Mesenchymal stem cell (in vitro differentiated cells and primary cell): Measurements from ENCODE around the gene RECK.

ENCODE experiments used
- DNase-seq: peaks from one replicate; pipeline ENCODE4 v3.0.0-alpha.2; 2013
- H2AFZ ChIP-seq: one replicate; pipeline ENCODE4 v1.6.1; 2013; ENCODE audit warnings: low read depth, mild to moderate bottlenecking, control low read depth, inconsistent platforms, low read length, moderate library complexity
- H2AK5ac ChIP-seq: 2 replicates; pipeline ENCODE4 v1.6.1; 2013; ENCODE audit warnings: low read length, moderate library complexity, mild to moderate bottlenecking, inconsistent platforms; ENCODE audit not compliant: severe bottlenecking
- H2BK120ac ChIP-seq: one replicate; pipeline ENCODE4 v1.6.1; 2013; ENCODE audit warnings: low read depth, mild to moderate bottlenecking, inconsistent platforms, low read length, moderate library complexity
- H2BK12ac ChIP-seq, 2 experiments: one replicate each; pipeline ENCODE4 v1.6.1; 2013; ENCODE audit warnings: inconsistent platforms in 2 of 2, low read length in 2 of 2, mild to moderate bottlenecking in 2 of 2, moderate library complexity in 2 of 2, control low read depth in 1 of 2
- H2BK15ac ChIP-seq: one replicate; pipeline ENCODE4 v1.6.1; 2013; ENCODE audit warnings: mild to moderate bottlenecking, low read depth, inconsistent platforms; ENCODE audit not compliant: poor library complexity, severe bottlenecking
- H2BK5ac ChIP-seq: 2 replicates; pipeline ENCODE4 v1.6.1; 2013; ENCODE audit warnings: low read depth, mild to moderate bottlenecking, low read length, control low read depth, inconsistent platforms; ENCODE audit not compliant: poor library complexity, severe bottlenecking
- H3K14ac ChIP-seq, 2 experiments: one replicate each; pipeline ENCODE4 v1.6.1; 2013; ENCODE audit warnings: inconsistent platforms in 2 of 2, low read length in 2 of 2, control low read depth in 1 of 2, mild to moderate bottlenecking in 1 of 2, moderate library complexity in 1 of 2
- H3K18ac ChIP-seq, 2 experiments: one replicate each; pipeline ENCODE4 v1.6.1; 2013; ENCODE audit warnings: inconsistent platforms in 2 of 2, low read length in 2 of 2, control low read depth in 1 of 2, low read depth in 1 of 2, mild to moderate bottlenecking in 1 of 2
- H3K23ac ChIP-seq, 2 experiments: one replicate each; pipeline ENCODE4 v1.6.1; 2013; ENCODE audit warnings: inconsistent platforms in 2 of 2, low read length in 2 of 2, mild to moderate bottlenecking in 2 of 2, moderate library complexity in 2 of 2, control low read depth in 1 of 2
- H3K27ac ChIP-seq: 2 replicates; pipeline ENCODE4 v1.5.1; 2013; ENCODE audit warnings: mild to moderate bottlenecking, moderate library complexity, low read length, control low read depth, inconsistent platforms; ENCODE audit not compliant: poor library complexity, severe bottlenecking
- H3K27me3 ChIP-seq, 2 experiments: 2 replicates each; pipeline versions ENCODE4 v1.6.1 to v1.7.0; 2013; ENCODE audit warnings: low read length in 2 of 2, mild to moderate bottlenecking in 2 of 2, moderate library complexity in 2 of 2, control low read depth in 1 of 2, inconsistent platforms in 1 of 2; ENCODE audit not compliant: control insufficient read depth in 1 of 2, insufficient read depth in 1 of 2
- H3K36me3 ChIP-seq, 2 experiments: 2 replicates each; pipeline versions ENCODE4 v1.6.1 to v1.7.0; 2013; ENCODE audit warnings: low read length in 2 of 2, control low read depth in 1 of 2, inconsistent platforms in 1 of 2, low read depth in 1 of 2, mild to moderate bottlenecking in 1 of 2; ENCODE audit not compliant: insufficient read depth in 2 of 2, control insufficient read depth in 1 of 2
- H3K4ac ChIP-seq, 2 experiments: one replicate each; pipeline ENCODE4 v1.6.1; 2013; ENCODE audit warnings: inconsistent platforms in 2 of 2, low read length in 2 of 2, mild to moderate bottlenecking in 2 of 2, moderate library complexity in 2 of 2, control low read depth in 1 of 2, low read depth in 1 of 2
- H3K4me1 ChIP-seq: 2 replicates; pipeline ENCODE4 v1.6.1; 2013; ENCODE audit warnings: low read depth, low read length, control low read depth; ENCODE audit not compliant: control insufficient read depth, insufficient read depth
- H3K4me2 ChIP-seq: 2 replicates; pipeline ENCODE4 v1.6.1; 2013; ENCODE audit warnings: low read length, mild to moderate bottlenecking, inconsistent platforms; ENCODE audit not compliant: poor library complexity, severe bottlenecking
- H3K4me3 ChIP-seq, 2 experiments: 2 replicates each; pipeline versions ENCODE4 v1.5.1 to v1.7.0; 2013; ENCODE audit warnings: low read length in 2 of 2, mild to moderate bottlenecking in 2 of 2, control low read depth in 1 of 2, low read depth in 1 of 2; ENCODE audit not compliant: insufficient read depth in 1 of 2
- H3K79me1 ChIP-seq: replicated peaks from 2 replicates; pipeline ENCODE4 v1.6.1; 2013; ENCODE audit warnings: mild to moderate bottlenecking, control low read depth, low read length, inconsistent platforms; ENCODE audit not compliant: poor library complexity, severe bottlenecking
- H3K9ac ChIP-seq: 2 replicates; pipeline ENCODE4 v1.7.0; 2013; ENCODE audit warnings: mild to moderate bottlenecking, low read length, moderate library complexity
- H3K9me3 ChIP-seq: 2 replicates; pipeline ENCODE4 v1.7.0; 2013; ENCODE audit warnings: mild to moderate bottlenecking, low read length; ENCODE audit not compliant: control insufficient read depth
- H4K8ac ChIP-seq: one replicate; pipeline ENCODE4 v1.6.1; 2013; ENCODE audit warnings: inconsistent platforms, mild to moderate bottlenecking, low read length, moderate library complexity
- H4K91ac ChIP-seq: one replicate; pipeline ENCODE4 v1.6.1; 2013; ENCODE audit warnings: mild to moderate bottlenecking, low read length, inconsistent platforms
- WGBS: methylation state at CpG from one replicate; pipeline ENCODE4 v1.1.7; 2013; ENCODE audit warnings: mixed read lengths; 5-methylcytosine and 5-hydroxymethylcytosine counted together

RECK gene

GRCh38 chr9:36050476-36050875 is 13.8 kb downstream of the RECK start:
- DNase-seq: no peak
- H3K4me2 ChIP-seq: no peak overlapping the region
- WGBS: over 99% methylated on average over 3 of the region's 3 CpGs
- no peak overlapping the region for H2BK5ac ChIP-seq
- H3K4ac ChIP-seq: no peak overlapping the region
- no peak overlapping the region for H3K27ac ChIP-seq
- H4K91ac ChIP-seq: no peak overlapping the region
- H2AFZ ChIP-seq: no peak overlapping the region
- H3K23ac ChIP-seq: no peak overlapping the region
- H2AK5ac ChIP-seq: no peak overlapping the region
- H2BK120ac ChIP-seq: no peak overlapping the region
- no peak overlapping the region for H3K9ac ChIP-seq
- H3K4me1 ChIP-seq: no peaks in the 10 kb centered on the region
- no peaks in the 10 kb centered on the region for H3K27me3 ChIP-seq
- H4K8ac ChIP-seq: no peak overlapping the region
- H3K36me3 ChIP-seq: peaks cover 0 to 51% of the 10 kb centered on the region in 2 experiments
- no peak overlapping the region for H3K14ac ChIP-seq
- no peak overlapping the region for H3K18ac ChIP-seq
- no peak overlapping the region for H2BK12ac ChIP-seq
- H3K4me3 ChIP-seq: no peak overlapping the region
- H3K9me3 ChIP-seq: no peaks in the 10 kb centered on the region
- H3K79me1 ChIP-seq: peaks cover 15% of the 10 kb centered on the region
- H2BK15ac ChIP-seq: no peak overlapping the region

- no peak overlapping the region for H2BK12ac ChIP-seq
- no peaks in the 10 kb centered on the region for H3K27me3 ChIP-seq
- H4K91ac ChIP-seq: no peak overlapping the region
- H2AFZ ChIP-seq: no peak overlapping the region
- 95% methylated on average over 2 of the region's 2 CpGs for WGBS
- H3K4me1 ChIP-seq: no peaks in the 10 kb centered on the region
- peaks cover 16% of the 10 kb centered on the region for H3K79me1 ChIP-seq
- no peak overlapping the region for H3K4ac ChIP-seq
- H3K36me3 ChIP-seq: peaks cover 0 to 54% of the 10 kb centered on the region in 2 experiments
- no peak overlapping the region for H3K18ac ChIP-seq
- H3K4me2 ChIP-seq: no peak overlapping the region
- no peak overlapping the region for H3K23ac ChIP-seq
- H3K27ac ChIP-seq: no peak overlapping the region
- no peak overlapping the region for H2BK5ac ChIP-seq
- H3K9me3 ChIP-seq: no peaks in the 10 kb centered on the region
- no peak overlapping the region for H3K9ac ChIP-seq
- H2BK15ac ChIP-seq: no peak overlapping the region
- no peak overlapping the region for H3K14ac ChIP-seq
- DNase-seq: no peak
- H3K4me3 ChIP-seq: no peak overlapping the region
- no peak overlapping the region for H2AK5ac ChIP-seq
- H4K8ac ChIP-seq: no peak overlapping the region
- H2BK120ac ChIP-seq: no peak overlapping the region
These were observed 14.6 kb downstream of the RECK start for GRCh38 chr9:36051317-36051716.

GRCh38 chr9:36053971-36054370 is 17.3 kb downstream of the RECK start:
- peak; percentile 33 for DNase-seq
- Histone ChIP-seq H2BK12ac (no peak overlapping the region), H3K79me1 (peaks cover 13% of the 10 kb centered on the region), H2BK15ac (no peak overlapping the region), H3K36me3 (peaks cover 0 to 62% of the 10 kb centered on the region in 2 experiments), H2BK5ac (no peak overlapping the region), H3K23ac (no peak overlapping the region), H3K4me2 (no peak overlapping the region), H3K4me1 (no peaks in the 10 kb centered on the region), H3K18ac (no peak overlapping the region), H4K8ac (no peak overlapping the region), H2AK5ac (no peak overlapping the region), H3K4ac (no peak overlapping the region), H3K14ac (no peak overlapping the region), H3K27ac (no peak overlapping the region), H2BK120ac (no peak overlapping the region), H3K9ac (no peak overlapping the region), H4K91ac (no peak overlapping the region), H3K9me3 (no peaks in the 10 kb centered on the region), H3K27me3 (no peaks in the 10 kb centered on the region), H3K4me3 (no peak overlapping the region), H2AFZ (no peak overlapping the region)
- WGBS: 16% methylated on average over 3 of the region's 3 CpGs

GRCh38 chr9:36056896-36057295 is 20.2 kb downstream of the RECK start:
- H3K14ac ChIP-seq: no peak overlapping the region
- H2BK120ac ChIP-seq: no peak overlapping the region
- H2BK5ac ChIP-seq: no peak overlapping the region
- H2AFZ ChIP-seq: no peak overlapping the region
- H4K91ac ChIP-seq: no peak overlapping the region
- no peaks in the 10 kb centered on the region for H3K9me3 ChIP-seq
- no peak overlapping the region for H3K27ac ChIP-seq
- H2AK5ac ChIP-seq: no peak overlapping the region
- H3K36me3 ChIP-seq: peaks cover 0 to 75% of the 10 kb centered on the region in 2 experiments
- DNase-seq: no peak
- H3K4me1 ChIP-seq: no peaks in the 10 kb centered on the region
- no peak overlapping the region for H3K4me2 ChIP-seq
- no peak overlapping the region for H3K23ac ChIP-seq
- no peak overlapping the region for H3K4me3 ChIP-seq
- H3K27me3 ChIP-seq: no peaks in the 10 kb centered on the region
- H3K9ac ChIP-seq: no peak overlapping the region
- H3K4ac ChIP-seq: no peak overlapping the region
- H2BK12ac ChIP-seq: no peak overlapping the region
- H2BK15ac ChIP-seq: no peak overlapping the region
- no peak overlapping the region for H3K18ac ChIP-seq
- WGBS: no CpG with 5 or more reads among the region's 3 CpGs
- peaks cover 4% of the 10 kb centered on the region for H3K79me1 ChIP-seq
- H4K8ac ChIP-seq: no peak overlapping the region
